CD1c-positive myeloid dendritic cell (primary cell): Measurements from ENCODE around the gene CEP63.

Source experiments
- DNase-seq: peaks from one replicate; pipeline ENCODE4 v3.0.0-alpha.2; 2016; ENCODE audit errors: extremely low spot score

The CEP63 gene

DNA sequence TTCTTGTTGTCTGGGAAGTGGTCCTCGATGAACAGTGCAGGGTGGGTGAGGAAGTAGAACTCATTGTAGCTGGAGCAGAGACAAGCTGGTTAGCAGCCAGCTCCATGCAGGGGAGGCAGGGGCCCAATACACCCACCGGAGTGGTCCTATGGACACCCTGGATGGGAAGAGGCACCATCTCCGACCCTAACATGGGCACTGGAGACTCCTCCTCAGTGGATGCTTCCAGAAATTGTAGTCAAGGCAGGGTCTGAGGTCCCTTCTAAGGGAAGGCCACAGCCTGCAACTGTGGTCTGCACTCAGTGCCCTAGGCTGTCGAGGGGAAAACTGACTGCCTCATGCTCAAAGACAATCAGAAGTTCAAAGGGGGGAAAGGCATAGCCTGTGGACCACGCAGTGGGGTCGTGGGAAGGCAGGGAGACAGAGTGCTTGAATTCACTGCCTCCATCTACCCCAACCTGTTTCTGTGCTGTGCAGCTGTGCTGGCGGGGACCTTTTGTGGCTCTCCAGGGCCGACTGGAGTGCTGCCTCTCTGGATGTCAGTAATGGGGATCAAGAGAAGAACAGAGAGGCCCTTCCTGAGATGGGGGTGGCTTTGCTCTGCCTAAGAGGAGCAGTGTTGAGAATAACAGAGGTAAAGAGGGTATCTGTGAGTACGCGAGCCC, 123.0 kb downstream of the CEP63 start:
- no peak for DNase-seq

- no peak for DNase-seq
Measured at GRCh38 chr3:134609821-134610431, 124.1 kb downstream of the CEP63 start.

GRCh38 chr3:134610432-134611385, 124.9 kb downstream of the CEP63 start:
- DNase-seq: no peak

- DNase-seq: no peak
Measured at GRCh38 chr3:134611516-134611915, 125.7 kb downstream of the CEP63 start.

DNA sequence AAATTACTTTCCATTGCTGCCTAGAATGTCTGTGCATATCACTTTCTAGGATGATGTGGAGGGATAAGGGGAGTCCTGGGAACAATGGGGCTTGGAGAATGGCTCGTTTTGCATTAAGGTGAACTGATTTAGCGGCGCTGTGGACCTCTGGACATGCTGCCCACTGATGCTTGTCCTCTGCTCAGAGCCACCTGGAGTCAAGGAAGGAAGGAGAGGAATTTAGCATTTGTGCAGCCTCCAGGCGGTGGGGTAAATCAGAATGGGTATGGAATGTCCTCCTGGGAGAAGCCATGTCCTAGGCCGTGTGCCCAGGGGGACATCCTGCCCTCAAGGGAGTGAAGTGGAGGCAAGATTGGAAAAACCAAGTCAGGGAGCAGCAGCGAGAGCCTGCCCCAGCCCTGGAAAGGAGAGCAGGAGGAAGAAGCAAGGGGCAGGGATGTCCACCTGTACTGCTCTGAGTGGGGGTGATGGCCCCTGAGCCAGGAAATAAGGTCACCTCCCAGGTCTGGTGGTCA, 127.2 kb downstream of the CEP63 start:
- DNase-seq: no peak

GRCh38 chr3:134614955-134615354, 129.1 kb downstream of the CEP63 start:
- no peak for DNase-seq

GRCh38 chr3:134615743-134616142, 129.9 kb downstream of the CEP63 start:
- DNase-seq: no peak

- DNase-seq: no peak
Measured at GRCh38 chr3:134617608-134618477, 132.0 kb downstream of the CEP63 start.

DNA sequence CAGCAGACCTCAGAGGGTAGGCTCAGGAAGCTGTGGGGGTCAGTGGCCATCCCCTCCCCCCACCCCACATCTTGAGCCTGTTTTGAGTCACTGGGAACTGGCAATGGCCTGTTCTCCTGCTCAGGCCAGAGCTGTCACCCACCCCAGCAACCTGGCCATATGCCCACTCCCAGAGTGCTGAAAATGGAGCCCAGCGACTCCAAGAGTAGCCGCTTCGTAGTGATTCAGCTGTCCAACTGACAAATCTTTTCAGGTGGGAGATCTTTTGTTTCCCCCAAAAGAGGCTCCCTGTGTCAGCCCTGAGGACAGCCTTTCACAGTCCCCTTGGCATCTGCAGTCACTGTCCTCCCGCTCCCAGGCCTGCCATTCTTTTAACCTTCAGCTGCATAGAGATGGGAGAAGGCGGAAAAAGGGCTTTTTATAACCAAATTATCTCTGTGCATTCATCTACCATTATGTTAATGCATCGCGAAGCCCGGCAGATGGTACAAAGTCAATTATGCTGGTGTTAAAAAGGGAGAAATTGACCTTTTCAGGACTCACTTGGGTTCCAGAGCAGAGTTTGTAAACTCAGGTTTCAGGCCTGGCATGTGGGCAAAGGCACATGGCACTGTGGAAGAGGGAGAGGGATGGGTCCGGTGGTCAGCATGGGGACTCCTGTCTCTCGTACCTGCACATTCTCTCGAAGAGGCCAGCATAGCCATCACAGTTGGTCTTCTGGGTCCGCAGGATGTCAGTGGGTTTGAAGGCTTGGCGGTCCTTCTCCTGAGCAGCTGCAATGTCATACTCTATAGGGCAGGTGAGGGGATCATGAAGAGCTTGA, 132.8 kb downstream of the CEP63 start:
- no peak for DNase-seq

GRCh38 chr3:134619301-134619615, 133.4 kb downstream of the CEP63 start:
- DNase-seq: no peak

- DNase-seq: no peak
Measured at GRCh38 chr3:134619884-134620445, 134.1 kb downstream of the CEP63 start.

- no peak for DNase-seq
Measured at GRCh38 chr3:134620476-134621115, 134.7 kb downstream of the CEP63 start.

DNA sequence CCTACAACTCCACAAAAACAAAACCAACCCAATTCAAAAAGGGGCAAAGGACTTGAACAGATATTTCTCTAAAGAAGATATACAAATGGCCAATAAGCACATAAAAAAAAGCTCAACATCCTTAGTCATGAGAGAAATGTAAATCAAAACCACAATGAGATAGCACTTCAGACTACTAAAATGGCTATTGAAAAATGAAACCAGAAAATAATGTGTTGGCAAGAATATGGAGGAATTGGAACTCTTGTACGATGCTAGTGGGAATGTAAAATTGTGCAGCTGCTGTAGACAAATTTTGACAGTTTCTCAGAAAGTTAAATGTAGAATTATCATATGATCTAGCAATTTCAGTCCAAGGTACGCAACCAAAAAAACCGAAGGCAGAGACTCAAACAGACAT, 136.0 kb downstream of the CEP63 start:
- no peak for DNase-seq

DNA sequence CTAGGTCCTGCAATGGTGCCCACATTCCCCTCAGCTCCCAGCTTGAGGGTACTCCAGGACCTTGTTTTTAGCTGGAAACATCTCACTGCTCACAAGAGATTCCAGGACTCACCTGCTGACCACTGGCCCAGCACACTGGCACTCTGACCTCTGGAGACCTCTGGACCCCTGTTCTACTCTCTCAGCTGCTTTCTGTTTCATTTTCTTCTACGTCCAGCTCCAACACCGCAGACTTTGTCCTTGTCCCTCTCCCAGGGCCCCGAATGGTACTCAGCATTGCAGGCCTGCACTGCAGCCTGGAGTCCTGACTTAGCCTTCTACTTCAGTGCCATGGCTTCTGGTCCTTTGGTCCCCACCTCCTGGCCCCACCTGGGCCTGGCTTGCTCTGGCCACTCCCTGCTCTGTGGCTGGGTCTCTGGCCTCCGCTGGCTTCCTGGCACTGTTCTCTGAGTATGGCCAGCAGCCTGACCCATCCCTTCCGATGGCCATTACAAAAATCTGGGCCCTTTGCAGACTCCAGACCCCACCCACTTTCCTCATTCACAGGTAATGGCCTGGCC, 137.0 kb downstream of the CEP63 start:
- no peak for DNase-seq

DNA sequence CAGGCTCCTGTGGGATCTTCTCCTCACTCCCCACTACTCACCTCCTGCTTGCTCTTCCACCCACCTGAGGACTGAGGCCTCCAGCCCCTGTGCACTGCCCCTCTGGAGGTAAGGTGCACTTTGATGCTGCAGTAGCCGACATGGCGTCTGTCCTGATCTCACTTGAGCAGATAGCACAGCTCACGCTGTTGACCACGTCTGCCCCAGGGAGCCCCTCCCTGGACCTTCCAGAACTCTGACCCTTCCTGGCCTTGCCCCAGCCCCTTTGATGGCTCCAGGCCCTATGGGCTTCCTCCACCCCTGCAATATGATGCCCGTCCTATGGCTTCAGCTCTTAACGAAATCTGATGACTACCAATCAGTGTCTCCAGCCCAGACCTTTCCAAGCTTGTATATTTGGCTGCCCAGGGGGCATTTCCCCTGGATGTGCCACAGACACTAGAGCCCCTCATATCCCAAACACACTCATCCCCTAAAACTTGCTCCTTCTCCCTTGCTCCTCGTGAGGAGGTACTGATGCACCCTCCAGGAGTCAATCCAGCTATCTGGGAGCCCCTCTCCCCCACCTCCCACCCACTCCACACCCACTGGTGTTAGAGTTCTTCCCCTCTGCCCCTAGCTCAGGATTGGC, 137.9 kb downstream of the CEP63 start:
- DNase-seq: no peak
